GM23248 (cell line): ENCODE measurements around the gene VIPR2. TPM values are rescaled to one million over a fixed set of nuclear protein-coding genes. Genes with fewer than 3 reads are reported as not detected.
"Not testable (repeated sequence)": the region's sequence is repeated elsewhere in the genome, so short reads cannot be mapped to it uniquely, and the experiment has no call there.

Experiments
- DNase-seq: peaks from one replicate; pipeline ENCODE4 v3.0.0-alpha.2; 2015
- H2AFZ ChIP-seq: fragments of 200-600 bp; sonication (generic); 2 replicates; pipeline ENCODE4 v1.6.1; 2016; ENCODE audit warnings: antibody characterized with exemption
- H3F3A ChIP-seq: fragments of 200-600 bp; sonication (generic); 2 replicates; pipeline ENCODE4 v1.6.1; 2016; ENCODE audit warnings: mild to moderate bottlenecking, antibody characterized with exemption, mixed run types; ENCODE audit not compliant: insufficient read depth
- H3K27ac ChIP-seq: fragments of 200-600 bp; sonication (generic); 2 replicates; pipeline ENCODE4 v1.5.1; 2016; ENCODE audit warnings: mild to moderate bottlenecking
- H3K27me3 ChIP-seq: fragments of 200-600 bp; sonication (generic); replicated peaks from 2 replicates; pipeline ENCODE4 v1.6.1; 2016; ENCODE audit warnings: mild to moderate bottlenecking; ENCODE audit not compliant: insufficient read depth
- H3K36me3 ChIP-seq: fragments of 200-600 bp; sonication (generic); 2 replicates; pipeline ENCODE4 v1.6.1; 2016; ENCODE audit warnings: low read depth, mild to moderate bottlenecking
- H3K4me1 ChIP-seq: fragments of 200-600 bp; sonication (generic); 2 replicates; pipeline ENCODE4 v1.6.1; 2016; ENCODE audit warnings: mild to moderate bottlenecking; ENCODE audit not compliant: insufficient read depth
- H3K4me2 ChIP-seq: fragments of 200-600 bp; sonication (generic); one replicate; pipeline ENCODE4 v1.6.1; 2016; ENCODE audit warnings: mild to moderate bottlenecking; ENCODE audit not compliant: unreplicated experiment
- H3K4me3 ChIP-seq: fragments of 200-600 bp; sonication (generic); 2 replicates; pipeline ENCODE4 v1.5.1; 2016; ENCODE audit warnings: mild to moderate bottlenecking
- H3K79me2 ChIP-seq: fragments of 200-600 bp; sonication (generic); 2 replicates; pipeline ENCODE4 v1.6.1; 2016; ENCODE audit warnings: mild to moderate bottlenecking; ENCODE audit not compliant: insufficient read depth
- H3K9ac ChIP-seq: fragments of 200-600 bp; sonication (generic); 2 replicates; pipeline ENCODE4 v1.6.1; 2016; ENCODE audit warnings: mild to moderate bottlenecking
- H3K9me2 ChIP-seq: fragments of 200-600 bp; sonication (generic); 2 replicates; pipeline ENCODE4 v1.6.1; 2016; ENCODE audit warnings: mixed run types, mild to moderate bottlenecking, moderate library complexity; ENCODE audit not compliant: insufficient read depth
- H3K9me3 ChIP-seq: fragments of 200-600 bp; sonication (generic); one replicate; pipeline ENCODE4 v1.6.1; 2017; ENCODE audit warnings: low read depth
- H4K20me1 ChIP-seq: fragments of 200-600 bp; sonication (generic); 2 replicates; pipeline ENCODE4 v1.6.0; 2016; ENCODE audit not compliant: insufficient read depth
- EZH2 ChIP-seq: fragments of 200-600 bp; sonication (generic); IDR thresholded peaks from 2 replicates; pipeline ENCODE4 v1.6.1; 2018; ENCODE audit warnings: antibody characterized with exemption, mild to moderate bottlenecking; ENCODE audit not compliant: insufficient read depth, poor library complexity, severe bottlenecking
- EZH2phosphoT487 ChIP-seq: fragments of 200-600 bp; sonication (generic); IDR thresholded peaks from 2 replicates; pipeline ENCODE4 v1.6.1; 2018; ENCODE audit warnings: antibody characterized with exemption, moderate library complexity, mild to moderate bottlenecking, low read depth; ENCODE audit not compliant: insufficient read depth
- WGBS, 2 experiments: methylation state at CpG; one replicate each; pipeline ENCODE4 v1.1.6; 2015 to 2017; ENCODE audit warnings: low lambda C conversion rate in 2 of 2, low coverage in 1 of 2; ENCODE audit errors: missing lambda C conversion rate in 2 of 2; 5-methylcytosine and 5-hydroxymethylcytosine counted together
- in situ Hi-C: fragments of 300-500 bp; cut with MboI; formaldehyde crosslinking; loops from 2 replicates; pipeline ENCODE4 v1.15.0; 2020
- polyA plus RNA-seq: library from polyadenylated mRNA; unstranded; fragments of >200 nt; fragmentation: Nextera tagmentation; extraction: Ambion mirVana; gene quantifications from 2 replicates; pipeline ENCODE4 v1.2.1, GENCODE V29; 2016
- total RNA-seq: library from RNA; depleted of rRNA; stranded (reverse); fragments of >200 nt; shearing (Covaris generic); gene quantifications from 2 replicates; pipeline ENCODE4 v1.2.3, GENCODE V29; 2014

VIPR2 gene
- total and polyA plus RNA-seq, 2 experiments from 2014 or later = not detected

DNA sequence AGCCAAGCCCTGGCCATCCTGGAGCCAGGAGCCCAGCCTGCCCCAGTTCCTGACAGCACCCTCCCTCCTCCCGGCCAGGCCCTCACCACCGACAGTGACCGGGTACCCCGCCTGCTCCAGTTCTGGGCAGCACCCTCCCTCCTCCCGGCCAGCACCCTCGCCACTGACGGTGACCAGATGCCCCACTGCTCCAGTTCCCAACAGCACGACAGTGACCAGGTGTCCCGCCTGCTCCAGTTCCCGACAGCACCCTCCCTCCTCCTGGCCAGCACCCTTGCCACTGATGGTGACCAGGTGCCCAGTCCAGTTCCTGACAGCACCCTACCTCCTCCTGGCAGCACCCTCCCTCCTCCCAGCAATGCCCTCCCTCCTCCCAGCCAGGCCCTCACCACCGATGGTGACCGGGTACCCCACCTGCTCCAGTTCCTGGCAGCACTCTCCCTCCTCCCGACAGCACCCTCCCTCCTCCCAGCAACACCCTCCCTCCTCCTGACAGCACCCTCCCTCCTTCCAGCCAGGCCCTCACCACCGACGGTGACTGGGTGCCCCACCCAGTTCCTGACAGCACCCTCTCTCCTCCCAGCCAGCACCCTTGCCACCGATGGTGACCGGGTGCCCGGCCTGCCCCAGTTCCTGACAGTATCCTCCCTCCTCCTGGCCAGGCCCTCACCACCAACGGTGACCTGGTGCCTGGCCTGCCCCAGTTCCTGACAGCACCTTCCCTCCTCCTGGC lies 40.3 kb downstream of the VIPR2 start:
- Histone ChIP-seq H3K4me3 (no peak overlapping the region), H3K9me2 (no peaks in the 10 kb centered on the region), H3K4me1 (no peaks in the 10 kb centered on the region), H3K79me2 (no peaks in the 10 kb centered on the region), H3K27ac (no peak overlapping the region), H3K4me2 (no peak overlapping the region), H3K27me3 (no peaks in the 10 kb centered on the region), H3K36me3 (no peaks in the 10 kb centered on the region), H3K9ac (no peak overlapping the region), H3F3A (no peaks in the 10 kb centered on the region), H4K20me1 (no peaks in the 10 kb centered on the region), H2AFZ (no peak overlapping the region), H3K9me3 (no peaks in the 10 kb centered on the region)
- WGBS, 2 experiments = 43 to 57% methylated on average over 11 to 19 of the region's 19 CpGs
- TF ChIP-seq EZH2phosphoT487 (no peak), EZH2 (no peak)
- in situ Hi-C loops = no loop called here
- no peak for DNase-seq

DNA sequence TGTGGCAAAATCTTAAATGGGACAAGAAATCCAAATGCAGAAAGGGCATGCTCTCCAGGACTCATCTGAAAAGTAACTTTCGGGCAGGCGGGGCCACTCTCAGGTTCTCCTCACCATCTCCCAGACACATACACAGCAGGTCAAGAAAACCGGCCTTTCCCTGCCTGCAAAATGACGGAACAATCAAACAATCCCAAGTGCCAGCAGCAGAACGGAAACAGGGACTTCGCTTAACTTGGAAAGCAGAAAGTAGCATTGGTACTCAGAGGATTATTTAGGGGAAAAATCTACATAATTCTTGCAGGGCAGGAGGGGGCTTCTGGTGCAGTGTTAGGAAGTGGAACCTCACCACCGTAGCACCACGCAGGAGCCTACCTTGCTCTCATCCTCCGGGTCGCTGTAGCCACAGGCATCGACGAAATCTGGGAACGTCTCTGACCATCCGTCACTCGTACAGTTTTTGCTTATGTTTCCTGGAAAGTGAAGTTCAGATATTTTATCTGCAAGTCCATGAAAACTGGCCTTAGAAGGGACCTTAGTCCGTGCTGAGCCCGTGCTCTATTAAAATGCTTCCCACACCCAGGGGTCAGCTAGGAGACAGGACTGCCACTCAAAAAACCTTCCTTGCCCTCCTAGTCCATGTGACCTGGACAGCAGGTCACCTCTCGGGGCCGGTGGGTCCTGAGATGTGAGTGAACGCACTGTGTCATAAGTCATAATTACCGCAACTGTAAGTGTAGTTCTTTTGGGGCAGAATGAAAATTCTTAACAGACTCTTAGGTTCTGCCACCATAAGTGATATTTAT lies 41.1 kb downstream of the VIPR2 start:
- Histone ChIP-seq H3F3A (no peaks in the 10 kb centered on the region), H3K27me3 (no peaks in the 10 kb centered on the region), H3K9me2 (no peaks in the 10 kb centered on the region), H3K4me2 (no peak overlapping the region), H3K36me3 (no peaks in the 10 kb centered on the region), H3K9me3 (no peaks in the 10 kb centered on the region), H3K79me2 (no peaks in the 10 kb centered on the region), H3K4me1 (no peaks in the 10 kb centered on the region), H4K20me1 (no peaks in the 10 kb centered on the region), H2AFZ (no peak overlapping the region), H3K9ac (no peak overlapping the region), H3K4me3 (no peak overlapping the region), H3K27ac (no peak overlapping the region)
- TF ChIP-seq EZH2phosphoT487 = no peak
- TF ChIP-seq EZH2 = no peak
- in situ Hi-C loops = no loop called here
- DNase-seq = no peak
- WGBS, 2 experiments = 50% methylated on average over 21 of the region's 21 CpGs

DNA sequence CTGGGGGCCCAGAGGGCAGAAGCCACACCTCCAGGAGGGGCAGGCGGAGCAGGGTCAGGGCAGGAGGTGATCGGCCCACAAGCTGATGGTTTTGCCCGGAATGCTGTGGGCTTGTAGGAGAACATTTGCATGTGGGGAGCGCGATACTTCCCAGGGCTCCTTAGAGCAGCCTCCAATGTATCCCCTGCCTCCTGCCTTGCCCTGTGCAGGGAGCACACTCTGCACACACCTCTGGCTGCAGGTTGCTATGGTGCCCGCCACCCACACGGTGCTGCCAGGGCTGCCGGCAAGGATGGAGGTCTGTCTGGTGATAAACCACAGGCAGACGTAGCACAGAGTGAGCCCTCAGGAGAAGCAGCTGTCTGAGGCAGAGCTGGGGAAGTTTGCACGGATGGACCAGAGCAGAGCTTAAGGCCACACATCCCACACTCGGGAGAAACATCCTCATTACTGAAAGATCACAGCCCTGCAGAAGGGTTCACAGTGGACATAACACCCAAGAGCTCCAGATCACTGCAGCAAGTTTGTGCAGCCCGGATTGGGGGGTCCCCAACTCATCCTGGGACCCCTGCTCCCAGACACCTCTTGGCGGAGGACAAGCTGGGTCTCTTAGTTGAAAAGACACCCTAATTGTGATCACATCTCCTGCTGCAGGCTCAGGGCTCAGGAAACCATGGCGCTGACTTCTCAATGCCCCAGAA lies 41.8 kb downstream of the VIPR2 start:
- Histone ChIP-seq H3K36me3 (no peaks in the 10 kb centered on the region), H3K9me3 (no peaks in the 10 kb centered on the region), H3K4me3 (no peak overlapping the region), H3K27ac (no peak overlapping the region), H2AFZ (no peak overlapping the region), H3K9ac (no peak overlapping the region), H3F3A (no peaks in the 10 kb centered on the region), H3K79me2 (no peaks in the 10 kb centered on the region), H3K9me2 (no peaks in the 10 kb centered on the region), H3K27me3 (no peaks in the 10 kb centered on the region), H3K4me2 (no peak overlapping the region), H4K20me1 (no peaks in the 10 kb centered on the region), H3K4me1 (no peaks in the 10 kb centered on the region)
- no peak for TF ChIP-seq EZH2phosphoT487
- no peak for TF ChIP-seq EZH2
- 49 to 52% methylated on average over 13 to 14 of the region's 14 CpGs for WGBS, 2 experiments
- in situ Hi-C loops = no loop called here
- no peak for DNase-seq

DNA sequence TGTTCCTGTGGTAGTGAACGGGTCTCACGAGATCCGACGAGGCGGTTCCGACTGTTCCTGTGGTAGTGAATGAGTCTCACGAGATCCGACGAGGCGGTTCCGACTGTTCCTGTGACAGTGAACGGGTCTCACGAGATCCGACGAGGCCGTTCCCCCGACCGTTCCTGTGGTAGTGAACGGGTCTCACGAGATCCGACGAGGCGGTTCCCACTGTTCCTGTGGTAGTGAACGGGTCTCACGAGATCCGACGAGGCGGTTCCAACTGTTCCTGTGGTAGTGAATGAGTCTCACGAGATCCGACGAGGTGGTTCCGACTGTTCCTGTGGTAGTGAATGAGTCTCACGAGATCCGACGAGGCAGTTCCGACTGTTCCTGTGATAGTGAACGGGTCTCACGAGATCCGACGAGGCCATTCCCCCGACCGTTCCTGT lies 43.0 kb downstream of the VIPR2 start:
- in situ Hi-C loops, H3K4me2 ChIP-seq, H3K9me3 ChIP-seq, H3K36me3 ChIP-seq, H3K79me2 ChIP-seq, H3K9me2 ChIP-seq, H4K20me1 ChIP-seq, H3K27ac ChIP-seq, H3F3A ChIP-seq, H3K9ac ChIP-seq, H2AFZ ChIP-seq, H3K4me1 ChIP-seq, H3K27me3 ChIP-seq, DNase-seq, H3K4me3 ChIP-seq: not testable (repeated sequence)
- 87 to 96% methylated on average over 9 to 42 of the region's 42 CpGs for WGBS, 2 experiments

DNA sequence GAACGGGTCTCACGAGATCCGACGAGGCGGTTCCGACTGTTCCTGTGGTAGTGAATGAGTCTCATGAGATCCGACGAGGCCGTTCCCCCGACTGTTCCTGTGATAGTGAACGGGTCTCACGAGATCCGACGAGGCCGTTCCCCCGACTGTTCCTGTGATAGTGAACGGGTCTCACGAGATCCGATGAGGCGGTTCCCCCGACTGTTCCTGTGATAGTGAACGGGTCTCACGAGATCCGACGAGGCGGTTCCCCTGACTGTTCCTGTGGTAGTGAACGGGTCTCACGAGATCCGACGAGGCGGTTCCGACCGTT lies 43.6 kb downstream of the VIPR2 start:
- H3K4me1 ChIP-seq, H3K27ac ChIP-seq, H3K9ac ChIP-seq, H3F3A ChIP-seq, H3K36me3 ChIP-seq, H3K9me2 ChIP-seq, DNase-seq, in situ Hi-C loops, H2AFZ ChIP-seq, H3K4me2 ChIP-seq, H3K4me3 ChIP-seq, H3K79me2 ChIP-seq, H4K20me1 ChIP-seq, H3K27me3 ChIP-seq, H3K9me3 ChIP-seq: not testable (repeated sequence)
- 80 to 89% methylated on average over 9 to 33 of the region's 33 CpGs for WGBS, 2 experiments

DNA sequence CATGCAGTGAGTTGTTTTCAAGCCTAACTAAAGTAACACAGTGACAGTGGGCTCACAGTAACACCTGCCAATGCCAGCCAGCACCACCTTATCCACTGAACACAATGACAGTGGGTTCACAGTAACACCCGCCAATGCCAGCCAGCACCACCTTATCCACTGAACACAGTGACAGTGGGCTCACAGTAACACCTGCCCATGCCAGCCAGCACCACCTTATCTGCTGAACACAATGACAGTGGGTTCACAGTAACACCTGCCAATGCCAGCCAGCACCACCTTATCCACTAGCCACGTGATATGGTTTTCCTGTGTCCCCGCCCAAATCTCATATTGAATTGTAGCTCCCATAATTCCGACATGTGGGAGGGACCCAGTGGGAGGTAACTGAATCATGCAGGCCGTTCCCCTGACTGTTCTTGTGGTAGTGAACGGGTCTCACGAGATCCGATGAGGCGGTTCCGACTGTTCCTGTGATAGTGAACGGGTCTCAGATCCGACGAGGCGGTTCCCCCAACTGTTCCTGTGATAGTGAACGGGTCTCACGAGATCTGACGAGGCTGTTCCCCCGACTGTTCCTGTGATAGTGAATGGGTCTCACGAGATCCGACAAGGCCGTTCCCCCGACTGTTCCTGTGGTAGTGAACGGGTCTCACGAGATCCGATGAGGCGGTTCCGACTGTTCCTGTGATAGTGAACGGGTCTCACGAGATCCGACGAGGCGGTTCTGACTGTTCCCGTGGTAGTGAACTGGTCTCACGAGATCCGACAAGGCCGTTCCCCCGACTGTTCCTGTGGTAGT lies 44.2 kb downstream of the VIPR2 start:
- H3K4me2 ChIP-seq, H3F3A ChIP-seq, H3K9ac ChIP-seq, H4K20me1 ChIP-seq, H3K9me2 ChIP-seq, H3K36me3 ChIP-seq, H3K79me2 ChIP-seq, H3K9me3 ChIP-seq, H3K4me1 ChIP-seq, in situ Hi-C loops, H3K4me3 ChIP-seq, H3K27ac ChIP-seq, H2AFZ ChIP-seq, DNase-seq, H3K27me3 ChIP-seq: not testable (repeated sequence)
- WGBS, 2 experiments = 77 to 80% methylated on average over 20 to 37 of the region's 37 CpGs
